GM19238 (cell line): ENCODE measurements around the gene FOSL2.

Experiments
- DNase-seq: peaks from one replicate; pipeline ENCODE4 v3.0.0; 2011; ENCODE audit warnings: low spot score; ENCODE audit not compliant: insufficient read length

FOSL2 gene

GRCh38 chr2:28430788-28431418, 38.2 kb downstream of the FOSL2 start:
- no peak for DNase-seq

DNA sequence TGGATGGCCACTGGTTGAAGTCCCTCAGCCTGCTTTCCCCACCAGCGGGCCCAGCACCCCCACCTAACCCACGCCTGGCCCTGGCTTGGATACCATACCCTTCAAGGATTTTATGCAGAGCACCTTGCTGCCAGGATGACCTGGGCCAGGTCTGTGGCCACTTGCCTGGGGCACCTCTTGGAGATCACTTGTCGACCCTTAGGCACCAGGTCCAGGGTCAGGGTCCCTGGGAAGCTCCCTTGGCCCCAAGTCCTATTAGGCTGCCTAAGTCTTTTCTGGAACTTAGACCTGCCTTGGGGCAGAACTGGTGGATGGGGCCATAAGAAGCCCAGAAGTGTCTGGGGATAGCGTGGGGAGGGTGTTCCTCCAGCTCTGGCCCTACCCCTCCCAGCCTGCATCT, 39.1 kb downstream of the FOSL2 start:
- DNase-seq, result no peak

DNA sequence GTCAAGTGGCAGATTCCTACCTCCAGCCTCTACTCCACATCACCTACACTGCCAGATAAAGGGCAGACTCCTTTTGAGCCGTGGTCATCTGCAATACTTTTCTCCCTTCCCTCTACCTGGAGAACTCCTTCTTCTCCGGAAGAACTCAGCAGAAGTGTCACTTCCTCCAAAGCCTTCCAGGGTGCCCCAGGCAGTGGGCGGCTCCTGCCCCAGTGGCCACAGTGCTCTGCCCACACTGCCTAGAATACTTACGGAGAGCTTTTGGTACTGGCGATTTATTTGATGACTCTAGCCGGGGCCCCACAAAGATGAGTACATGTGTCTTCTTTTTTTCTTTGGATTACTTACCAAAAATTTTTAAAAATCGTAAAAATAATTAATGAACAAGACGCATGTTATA, 39.7 kb downstream of the FOSL2 start:
- DNase-seq, result no peak

GRCh38 chr2:28433215-28433614, 40.6 kb downstream of the FOSL2 start:
- DNase-seq, result no peak

DNA sequence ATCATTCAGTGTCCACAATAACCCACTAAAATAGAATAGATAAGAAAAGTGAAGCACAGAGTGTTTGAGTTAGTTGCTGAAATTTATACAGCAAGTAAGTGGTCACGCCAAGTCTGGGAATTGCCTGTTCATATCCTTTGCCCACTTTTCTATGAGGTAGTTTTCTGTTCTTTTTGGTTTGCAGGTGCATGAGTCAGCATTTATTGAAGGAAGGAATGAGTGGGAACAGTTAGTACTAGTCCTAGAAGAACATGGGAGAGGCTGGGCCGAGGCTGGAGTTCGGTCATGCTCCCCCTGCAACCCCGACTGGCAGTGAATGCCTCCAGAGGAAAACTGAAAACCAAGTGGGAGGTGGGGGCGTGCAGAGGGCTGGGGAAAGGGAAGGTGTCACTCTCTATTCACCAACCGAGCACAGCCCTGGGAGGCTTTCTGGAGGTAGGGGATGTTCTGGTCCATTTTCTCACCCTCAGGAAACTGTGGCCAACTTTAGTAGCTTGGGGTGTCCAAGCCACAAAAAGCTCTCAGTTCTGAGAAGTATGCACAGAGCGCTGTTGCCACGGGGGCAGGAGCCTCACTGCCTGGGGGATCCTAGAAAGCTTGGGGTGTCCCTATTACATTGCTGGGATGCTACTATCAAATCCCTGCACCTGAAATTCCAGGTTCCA, 41.4 kb downstream of the FOSL2 start:
- DNase-seq, result no peak

- DNase-seq, result no peak
Measured at GRCh38 chr2:28434600-28434989, 41.9 kb downstream of the FOSL2 start.

DNA sequence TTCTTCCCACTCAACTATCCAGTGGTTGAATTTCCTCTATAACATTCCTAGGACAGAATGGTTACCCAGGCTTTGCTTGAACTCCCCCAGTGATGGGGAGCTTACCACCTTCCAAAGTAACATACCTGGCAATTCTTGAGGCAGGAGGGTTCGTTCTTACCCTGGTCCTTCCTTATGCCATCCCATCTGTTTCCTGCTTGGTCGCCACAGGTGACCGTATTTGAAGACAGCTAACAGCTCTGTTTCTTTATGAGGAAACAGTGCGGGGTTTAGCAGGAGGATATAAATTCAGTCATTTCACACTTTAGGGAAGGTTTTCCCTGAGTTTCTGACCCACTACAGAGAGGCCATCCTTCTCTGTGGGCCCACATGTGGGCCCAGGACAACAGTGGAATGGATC, 42.6 kb downstream of the FOSL2 start:
- no peak for DNase-seq

- DNase-seq, result no peak
Measured at GRCh38 chr2:28435814-28436351, 43.2 kb downstream of the FOSL2 start.

DNA sequence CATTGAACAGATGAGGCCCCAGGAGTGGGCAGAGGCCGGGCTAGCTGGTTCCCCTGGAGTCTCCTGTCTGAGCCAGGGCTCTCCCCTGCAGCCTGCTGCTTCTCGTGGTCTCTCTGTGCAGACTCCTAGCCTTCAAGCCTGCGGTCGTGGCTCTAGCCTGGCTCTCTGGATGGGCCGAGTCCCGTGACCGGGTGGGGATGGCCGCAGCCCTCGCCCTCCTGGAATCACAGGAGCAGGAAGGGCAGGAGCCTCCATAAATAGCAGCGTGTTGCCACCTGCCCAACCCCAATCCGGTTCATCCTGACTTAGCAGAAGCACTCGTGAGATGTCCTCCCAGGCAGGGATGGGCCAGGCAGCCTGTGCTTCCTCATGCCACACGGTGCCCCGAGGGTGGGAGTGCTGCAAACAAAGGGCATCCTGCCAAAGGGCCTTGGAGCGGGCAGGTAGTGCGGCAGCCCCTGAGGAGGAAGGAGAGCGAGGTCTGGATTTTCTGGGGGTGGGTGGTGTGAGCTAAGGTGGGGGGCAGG, 43.9 kb downstream of the FOSL2 start:
- no peak for DNase-seq

DNA sequence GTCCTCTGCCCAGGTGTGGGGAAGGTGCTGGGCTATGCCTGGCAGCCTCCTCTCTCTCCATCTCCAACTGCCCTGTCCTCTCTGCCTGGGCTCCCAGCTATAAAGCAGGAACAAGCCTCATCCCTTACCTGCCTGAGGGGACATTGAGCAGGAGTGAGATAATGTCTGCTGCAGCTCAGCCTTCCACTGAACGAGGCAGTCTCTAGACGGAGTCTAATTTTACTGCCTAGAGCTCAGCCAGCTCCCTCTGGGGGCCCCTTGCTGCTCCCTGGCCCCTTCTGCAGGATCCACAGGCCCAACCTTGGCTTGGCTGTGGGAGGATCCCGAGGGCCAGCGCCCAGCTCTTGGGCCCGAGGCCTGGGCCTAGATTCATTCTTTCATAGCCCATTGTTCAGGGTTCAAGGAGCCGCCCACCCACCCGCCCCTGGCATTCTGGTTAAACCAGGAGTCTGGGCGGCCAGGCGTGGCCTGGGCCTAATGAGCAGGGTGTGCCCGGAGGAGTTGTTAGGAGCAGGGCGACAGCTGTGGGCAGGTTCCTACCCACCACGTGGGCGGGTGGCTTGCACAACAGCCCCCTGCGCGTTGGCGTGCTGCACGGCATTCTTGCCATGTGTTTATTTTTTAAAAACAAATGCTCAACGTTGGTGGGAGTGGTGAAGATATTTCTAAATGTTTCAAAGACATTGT, 44.6 kb downstream of the FOSL2 start:
- DNase-seq, result no peak

DNA sequence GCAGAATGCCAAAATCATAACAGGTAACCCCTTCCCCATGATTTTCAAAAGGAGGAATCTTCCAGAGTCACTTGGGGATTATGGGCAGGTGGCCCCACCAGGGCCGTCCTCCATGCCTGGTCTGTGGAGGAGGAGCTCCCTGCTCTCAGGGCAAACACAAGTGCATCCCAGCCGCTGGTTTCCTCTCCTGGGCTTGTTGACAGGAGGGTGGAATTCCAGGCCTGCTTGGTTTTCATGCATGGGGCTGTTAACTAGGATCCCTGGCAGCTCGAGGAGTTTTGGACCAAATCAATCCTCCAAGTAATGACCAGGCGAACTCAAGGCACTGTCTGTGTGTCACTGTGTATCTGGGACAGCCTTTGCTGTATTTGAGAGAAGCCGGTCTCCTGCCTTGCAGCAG, 45.3 kb downstream of the FOSL2 start:
- DNase-seq, result no peak

- no peak for DNase-seq
Measured at GRCh38 chr2:28438532-28439063, 45.9 kb downstream of the FOSL2 start.

GRCh38 chr2:28439127-28439526, 46.5 kb downstream of the FOSL2 start:
- no peak for DNase-seq

DNA sequence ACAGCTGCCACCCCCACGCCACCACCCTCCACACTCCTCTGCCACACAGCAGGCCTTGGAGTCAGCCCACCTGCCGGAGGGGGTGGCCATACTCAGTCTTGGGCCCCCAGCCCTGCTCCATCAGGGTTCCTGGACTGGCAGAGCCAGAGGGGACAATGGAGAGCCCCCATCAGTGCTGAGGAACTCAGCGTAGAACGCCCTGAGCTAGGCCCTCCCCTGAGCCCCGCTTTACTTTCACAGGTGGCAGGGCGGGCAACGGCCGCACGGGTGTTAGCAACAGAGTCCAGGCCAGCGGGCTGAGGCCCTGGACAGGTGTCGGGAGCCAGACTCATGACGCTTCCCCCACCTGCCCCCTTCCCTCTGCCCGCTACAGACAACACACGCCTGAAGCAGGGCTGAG, 47.1 kb downstream of the FOSL2 start:
- DNase-seq, result no peak

GRCh38 chr2:28442328-28442727, 49.7 kb downstream of the FOSL2 start:
- DNase-seq, result no peak

DNA sequence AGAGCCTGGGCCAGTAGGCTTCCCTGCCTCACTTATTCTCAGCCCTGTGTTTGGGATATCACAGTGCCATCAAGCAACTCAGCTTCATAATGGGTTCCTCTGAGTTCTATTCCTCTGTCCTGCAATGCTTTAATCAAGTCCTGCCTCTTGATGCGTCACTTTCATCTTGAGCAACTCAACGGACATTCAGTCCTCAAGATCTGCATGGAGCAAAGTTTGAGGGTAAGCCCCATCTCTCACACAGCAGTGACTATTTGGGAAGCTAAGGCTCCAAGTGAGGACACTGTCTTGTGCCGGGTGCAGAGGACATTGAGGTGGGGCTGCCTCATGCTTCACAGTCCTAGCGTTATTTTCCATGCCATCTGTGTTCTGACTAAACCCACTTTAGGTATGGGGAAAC, 52.3 kb downstream of the FOSL2 start:
- no peak for DNase-seq

DNA sequence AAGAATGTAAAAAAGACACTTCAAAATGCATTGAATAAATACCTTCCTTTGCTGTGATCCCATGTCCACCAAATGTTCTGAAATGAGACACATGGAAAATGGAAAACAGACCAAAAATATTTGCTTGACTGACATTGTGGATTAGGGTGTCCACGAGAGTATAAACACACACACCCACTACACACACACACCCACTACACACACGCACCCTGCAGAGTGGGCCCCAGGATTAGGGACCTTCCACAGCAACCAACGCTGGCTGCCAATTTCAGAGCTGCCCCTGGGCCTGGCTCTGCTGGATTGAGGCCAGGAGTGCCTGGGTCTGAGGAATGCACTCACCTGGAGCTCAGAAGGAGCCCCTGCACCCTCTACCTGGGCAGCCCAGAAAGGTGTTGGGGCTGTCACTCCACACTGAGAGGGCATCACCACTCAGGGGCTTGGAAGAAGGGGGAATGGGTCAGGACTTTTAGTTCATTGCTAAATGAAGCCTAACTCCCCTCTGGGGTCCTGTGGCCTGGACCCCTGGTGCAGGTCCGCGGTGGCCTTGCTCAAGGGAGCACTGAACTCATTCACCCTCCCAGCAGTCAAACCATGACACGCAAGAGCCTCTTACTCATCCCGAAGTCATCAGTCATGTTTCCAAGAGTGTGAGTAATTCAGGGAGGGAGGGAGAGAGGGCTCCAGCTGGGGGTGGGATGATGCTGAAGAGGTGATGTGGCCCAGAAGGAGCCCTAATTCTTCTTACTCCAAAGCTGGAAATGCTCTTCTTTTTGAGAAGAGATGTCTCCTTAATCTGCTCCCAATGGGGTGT, 53.0 kb downstream of the FOSL2 start:
- no peak for DNase-seq

DNA sequence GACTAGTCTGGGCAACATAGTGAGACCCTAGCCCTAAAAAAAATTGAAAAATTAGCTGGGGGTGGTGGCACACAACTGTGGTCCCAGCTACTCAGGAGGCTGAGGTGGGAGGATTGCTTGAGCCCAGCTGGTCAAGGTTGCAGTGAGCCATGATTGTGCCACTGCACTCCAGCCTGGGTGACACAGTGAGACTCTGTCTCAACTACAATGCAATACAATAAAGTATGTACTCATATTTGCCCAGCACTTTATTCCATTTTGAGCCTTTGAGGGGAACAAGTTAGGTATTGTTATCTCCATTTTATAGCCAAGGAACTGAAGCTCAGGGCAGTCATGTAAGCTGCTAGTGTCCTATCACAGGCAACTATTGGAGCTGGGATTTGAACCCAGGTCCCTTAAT, 53.9 kb downstream of the FOSL2 start:
- no peak for DNase-seq

- no peak for DNase-seq
Measured at GRCh38 chr2:28447086-28447485, 54.4 kb downstream of the FOSL2 start.

DNA sequence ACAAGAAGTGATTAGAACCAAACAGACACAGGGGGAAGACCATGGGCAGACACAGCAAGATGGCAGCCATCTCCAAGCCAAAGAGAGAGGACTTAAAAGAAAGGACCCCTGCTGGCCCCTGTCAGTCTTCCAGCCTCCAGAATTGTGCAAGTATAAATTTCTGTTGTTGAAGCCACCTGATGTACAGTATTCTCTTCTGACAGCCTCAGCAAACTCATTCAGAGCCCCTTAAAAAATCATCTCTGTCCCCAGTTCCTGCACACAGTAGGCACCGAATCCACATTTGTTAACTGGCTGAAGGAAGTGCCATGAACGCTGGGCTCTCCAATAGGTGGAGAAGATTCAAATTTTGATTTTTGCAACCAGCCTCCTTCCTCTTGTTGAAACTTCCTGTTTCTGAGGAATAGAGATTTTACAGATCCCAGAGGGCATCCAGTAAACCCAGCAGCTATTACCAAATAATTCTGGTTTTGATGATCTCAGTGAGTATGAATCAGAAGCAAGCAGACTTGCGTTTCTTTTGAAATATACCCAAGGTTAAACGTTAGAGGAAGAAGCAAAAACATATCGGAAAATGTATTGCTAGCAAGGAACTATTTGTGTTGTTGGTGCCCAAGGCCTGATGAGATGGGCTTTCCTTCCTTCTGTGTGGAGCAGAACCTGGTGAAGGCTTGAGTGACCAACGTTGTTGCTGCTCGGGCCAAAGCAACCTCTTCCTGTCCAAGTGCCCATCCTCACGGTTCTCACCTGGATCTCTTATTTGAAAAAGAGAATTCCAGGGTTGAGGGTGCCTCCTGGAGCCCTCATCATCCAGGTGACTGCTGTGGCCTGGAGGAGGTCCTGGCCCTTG, 55.5 kb downstream of the FOSL2 start:
- DNase-seq, result no peak

DNA sequence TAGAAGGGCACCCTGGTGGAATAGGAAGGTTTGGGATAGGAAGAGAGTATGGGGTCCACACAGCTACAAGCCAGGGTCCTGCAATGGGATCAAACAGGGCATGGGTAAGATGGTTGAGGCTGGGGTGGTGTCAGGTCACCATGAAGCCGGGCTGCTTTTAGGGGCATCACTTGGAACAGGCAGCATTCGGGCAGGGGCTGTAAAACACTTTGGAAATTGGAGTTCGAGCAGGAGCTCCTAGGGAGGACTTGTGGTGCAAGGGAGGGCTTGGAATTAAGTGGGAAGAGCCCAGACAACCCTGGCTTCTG, 56.1 kb downstream of the FOSL2 start:
- no peak for DNase-seq
